HK-2 (cell line): ENCODE results near the gene DPY19L2.
"Not testable (repeated sequence)": the region's sequence is repeated elsewhere in the genome, so short reads cannot be mapped to it uniquely, and the experiment has no call there.

Experiments
- DNase-seq: peaks from one replicate; pipeline ENCODE4 v3.0.0-alpha.2; 2018; ENCODE audit not compliant: unreplicated experiment

DPY19L2 gene

DNA sequence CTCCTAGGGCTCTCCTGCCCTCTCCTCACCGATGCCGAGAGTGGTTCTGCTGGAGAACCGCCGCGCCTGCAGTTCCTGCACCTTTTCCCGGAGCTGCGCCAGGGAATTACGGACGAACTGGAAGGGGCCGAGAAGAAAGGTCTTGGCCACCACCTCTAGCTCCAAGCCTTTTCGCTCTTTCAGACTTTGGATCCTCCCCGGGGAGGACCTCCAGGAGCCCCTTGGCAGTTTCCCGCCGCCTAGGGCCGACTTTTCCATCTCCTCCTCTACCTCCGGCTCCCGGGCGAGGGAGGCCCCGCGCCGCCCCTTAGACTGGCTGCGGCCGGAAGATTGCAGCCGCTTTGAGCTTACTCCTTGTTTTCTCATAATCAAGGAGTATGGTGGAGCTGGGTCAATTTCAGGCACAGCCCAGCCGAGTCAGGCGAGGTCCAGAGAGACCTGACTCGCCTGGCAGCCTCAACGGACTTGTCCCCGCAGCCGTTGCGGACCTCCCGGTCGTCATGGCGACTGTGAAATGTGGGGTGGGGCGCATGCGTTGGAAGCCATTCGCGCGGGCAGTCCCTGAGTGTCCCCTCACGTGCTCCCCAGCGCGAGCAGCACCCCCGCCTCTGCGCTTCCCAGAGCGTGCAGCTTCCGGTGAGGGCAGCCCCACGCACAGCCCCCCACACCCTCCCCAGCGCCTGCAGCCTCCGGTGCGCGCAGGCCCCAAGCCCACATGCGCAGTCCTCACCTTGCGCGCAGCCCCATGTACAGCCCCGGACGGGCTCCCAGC, at the start of gene DPY19L2:
TSS of gene DPY19L2 (minus strand) at position 466 of the 772 bp plus-strand sequence. CDS start at position 366, 100 bp downstream.
- peak; percentile 82 for DNase-seq

DNA sequence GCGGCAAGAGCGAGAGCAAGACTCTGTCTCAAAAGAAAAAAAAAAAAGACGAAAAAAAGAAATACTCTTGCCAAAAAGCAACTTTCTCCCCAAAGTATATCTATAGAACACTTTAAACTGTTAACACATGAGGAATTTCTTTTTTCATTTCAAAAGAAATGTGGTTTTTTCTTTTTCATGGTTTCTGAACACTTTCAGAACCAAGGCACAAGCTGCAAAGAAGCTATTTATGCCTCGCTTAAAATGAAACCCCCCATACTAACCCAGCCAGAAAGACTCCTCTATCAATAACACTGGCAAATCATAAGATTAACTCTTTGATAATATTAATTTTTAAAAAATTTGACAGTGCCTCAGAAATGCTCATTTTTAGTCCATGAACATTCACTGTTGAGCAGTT, 48.6 kb upstream of the DPY19L2 start:
- DNase-seq: not testable (repeated sequence)

DNA sequence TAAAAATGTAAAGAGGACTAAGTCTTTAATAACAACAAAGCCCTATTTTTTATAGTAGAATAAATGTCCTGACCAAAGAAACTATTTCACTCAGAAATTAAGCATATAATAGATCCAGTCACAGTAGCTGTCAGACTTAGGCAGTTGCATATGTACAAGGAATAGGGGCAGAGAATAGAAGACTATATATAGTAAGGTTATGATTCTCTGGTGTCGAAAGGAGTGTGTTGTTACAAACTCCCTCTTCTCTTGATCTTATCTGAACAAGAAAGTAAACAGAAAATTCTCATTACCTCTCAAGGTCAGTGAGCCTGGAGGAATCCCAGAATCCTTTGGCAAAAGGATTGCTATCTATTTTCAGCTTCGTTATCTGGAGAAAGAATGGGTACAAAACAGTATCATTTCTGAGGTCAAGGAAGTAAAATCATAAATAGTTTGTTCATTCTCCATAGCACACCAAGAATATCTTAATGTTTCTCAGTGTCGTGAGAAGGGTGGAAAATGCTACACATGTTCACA, 46.9 kb upstream of the DPY19L2 start:
- DNase-seq: not testable (repeated sequence)

DNA sequence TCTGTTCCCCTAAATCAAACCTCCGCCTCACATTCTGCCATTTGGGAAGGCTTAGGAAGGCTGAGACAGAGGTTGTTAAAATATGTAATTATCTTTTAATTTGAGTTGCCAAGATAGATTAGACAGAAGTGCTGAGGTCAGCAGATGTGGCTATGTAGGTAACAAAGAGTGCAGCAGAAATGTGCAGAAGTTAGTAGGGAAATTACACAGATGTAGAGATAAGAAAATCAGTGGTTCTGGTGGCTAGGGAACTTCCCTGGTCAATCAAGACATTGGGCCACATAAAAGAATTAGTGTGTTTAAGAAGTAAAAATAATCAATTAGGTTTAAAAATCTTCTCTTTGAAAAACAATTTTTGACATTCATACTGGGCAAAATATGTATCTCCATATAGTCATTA, 46.1 kb upstream of the DPY19L2 start:
- not testable (repeated sequence) for DNase-seq

DNA sequence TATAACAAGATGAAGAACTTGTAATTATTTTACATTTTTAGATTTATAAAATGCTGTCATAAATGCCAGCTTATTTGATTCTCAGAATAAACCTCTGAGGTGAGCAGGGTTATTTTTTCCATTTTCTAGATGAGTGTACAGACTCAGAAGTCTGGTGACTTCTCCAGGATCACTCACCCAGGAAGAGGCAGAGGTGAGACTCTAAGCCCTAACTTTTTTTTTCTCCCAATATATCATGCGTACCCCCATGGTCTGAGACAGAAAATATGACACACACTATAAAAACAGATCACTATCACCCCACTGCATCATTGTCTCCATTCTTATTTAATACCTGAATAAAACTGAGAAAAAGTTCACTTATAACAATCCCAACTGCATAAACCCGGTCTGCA, 45.4 kb upstream of the DPY19L2 start:
- DNase-seq: not testable (repeated sequence)

DNA sequence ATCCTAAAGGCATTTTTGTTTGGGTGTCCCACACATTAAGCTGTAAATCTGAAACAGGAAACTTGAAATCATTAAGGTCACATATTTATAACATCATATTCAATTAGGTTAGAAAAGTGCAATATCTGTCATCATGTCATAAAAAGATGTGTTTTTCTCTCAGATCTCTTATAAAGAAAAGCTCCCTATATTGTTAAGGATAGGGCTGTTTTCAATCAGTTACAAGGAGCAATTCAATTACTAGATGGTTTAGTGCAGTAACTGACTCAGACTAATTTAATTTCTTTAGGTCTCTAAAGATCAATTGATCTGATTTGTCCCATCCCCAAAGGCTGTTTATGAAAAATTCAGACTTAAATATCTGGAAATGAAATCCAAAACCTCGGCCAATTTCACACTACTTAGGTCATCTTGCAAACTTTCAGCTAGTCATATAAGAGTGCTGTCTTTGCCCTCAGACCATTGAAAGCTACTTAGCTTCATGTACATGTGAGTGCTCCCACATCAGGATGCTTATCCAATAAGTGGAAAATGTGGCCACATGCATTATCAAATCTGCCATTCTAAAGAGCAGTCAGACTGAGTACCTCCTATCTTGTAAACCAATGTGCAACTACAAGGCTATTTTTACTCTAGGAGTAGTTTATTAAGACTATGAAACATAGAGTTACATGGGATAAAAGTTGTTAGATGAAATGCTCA, 44.8 kb upstream of the DPY19L2 start:
- DNase-seq: not testable (repeated sequence)

DNA sequence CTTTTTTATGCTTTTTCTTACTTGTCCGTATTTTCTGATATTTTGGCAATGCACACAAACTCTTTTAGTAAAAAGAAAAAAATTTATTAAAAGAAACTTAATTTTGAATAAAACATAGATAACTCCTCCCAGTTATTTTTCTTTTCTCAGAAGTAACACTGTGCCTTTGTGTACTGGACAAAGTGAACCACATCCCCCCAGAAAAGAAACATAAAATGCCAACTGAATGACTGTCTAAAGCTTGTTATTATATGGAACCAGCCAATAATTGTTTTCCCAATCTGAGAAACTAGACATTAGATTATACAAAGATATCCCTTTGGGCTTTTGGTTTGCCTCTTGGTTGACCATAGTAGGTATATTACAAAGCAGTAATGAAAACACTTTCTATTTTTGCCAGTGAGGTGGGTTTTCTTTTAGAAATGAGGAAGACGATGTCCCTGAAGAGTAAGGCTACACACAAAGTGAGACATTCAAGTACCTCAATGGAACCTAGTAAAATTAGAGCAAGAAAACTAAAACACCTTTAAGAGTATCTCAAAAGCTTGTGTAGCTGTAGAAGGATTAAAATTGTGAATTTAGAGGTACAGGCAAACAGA, 44.2 kb upstream of the DPY19L2 start:
- DNase-seq: not testable (repeated sequence)

DNA sequence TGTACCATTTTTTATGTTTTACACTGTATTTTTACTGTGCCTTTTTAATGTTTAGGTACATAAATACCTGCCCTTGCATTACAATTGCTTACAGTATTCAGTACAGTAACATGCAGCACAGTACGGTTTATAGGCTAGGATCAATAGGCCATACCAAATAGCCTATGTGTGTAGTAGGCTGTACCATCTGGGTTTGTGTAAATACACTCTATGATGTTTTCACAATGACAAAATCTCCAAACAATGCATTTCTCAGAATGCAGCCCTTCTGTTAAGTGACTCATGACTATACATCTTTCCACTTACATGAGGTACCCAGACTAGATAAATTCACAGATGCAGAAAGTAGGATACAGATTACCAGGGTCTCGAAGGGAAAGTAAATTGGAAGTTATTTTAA, 43.0 kb upstream of the DPY19L2 start:
- DNase-seq: not testable (repeated sequence)

DNA sequence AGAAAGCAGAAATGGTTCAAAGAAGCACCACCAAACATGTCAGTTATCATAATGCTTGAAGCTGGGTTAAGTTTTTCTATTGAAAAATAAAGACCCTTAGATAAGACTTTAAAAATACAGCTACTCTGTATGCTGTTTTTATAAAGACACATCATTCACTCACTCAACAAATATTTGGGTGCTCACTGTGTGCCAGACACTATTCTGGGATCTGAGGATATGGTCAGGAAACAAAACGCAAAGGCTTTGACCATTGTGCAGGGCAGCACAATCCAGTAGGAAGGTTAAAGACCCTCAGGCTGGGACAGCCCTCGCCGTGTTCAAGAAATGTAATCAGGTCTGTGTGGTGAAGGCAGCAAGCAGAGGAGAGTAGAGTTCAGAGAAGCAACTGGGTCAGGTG, 38.0 kb upstream of the DPY19L2 start:
- no peak for DNase-seq

DNA sequence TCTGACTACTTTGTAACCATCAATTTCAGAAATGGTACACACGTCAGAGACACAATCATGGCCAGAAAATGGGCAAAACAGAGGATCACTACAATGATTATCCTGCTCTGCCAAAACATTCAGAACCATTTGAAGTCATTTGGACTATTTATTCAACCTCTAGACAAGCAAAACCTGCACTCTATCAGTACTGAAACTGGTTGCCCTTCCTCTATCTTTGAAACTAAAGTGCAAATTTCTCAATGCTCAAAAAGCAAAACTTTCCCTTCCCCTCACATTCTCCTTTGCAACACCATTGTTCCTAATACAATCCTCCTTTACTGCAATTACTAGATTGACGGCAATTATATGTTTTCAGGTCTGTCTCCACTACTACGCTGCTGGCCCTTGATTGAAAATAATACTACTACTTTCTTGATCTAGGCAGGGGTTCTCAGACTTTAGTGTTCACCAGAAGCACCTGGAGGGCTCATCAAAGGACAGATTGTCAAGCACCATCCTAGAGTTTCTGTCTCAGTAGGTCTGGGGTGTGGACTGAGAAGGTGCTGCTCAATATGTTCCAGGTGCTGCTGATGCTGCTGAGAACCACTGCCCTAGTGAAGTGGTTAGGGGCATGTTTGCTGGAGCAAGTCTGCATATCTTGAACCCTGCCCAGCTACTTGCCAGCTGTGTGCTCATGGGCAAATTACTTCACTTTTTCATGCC, 31.5 kb upstream of the DPY19L2 start:
- DNase-seq: not testable (repeated sequence)

DNA sequence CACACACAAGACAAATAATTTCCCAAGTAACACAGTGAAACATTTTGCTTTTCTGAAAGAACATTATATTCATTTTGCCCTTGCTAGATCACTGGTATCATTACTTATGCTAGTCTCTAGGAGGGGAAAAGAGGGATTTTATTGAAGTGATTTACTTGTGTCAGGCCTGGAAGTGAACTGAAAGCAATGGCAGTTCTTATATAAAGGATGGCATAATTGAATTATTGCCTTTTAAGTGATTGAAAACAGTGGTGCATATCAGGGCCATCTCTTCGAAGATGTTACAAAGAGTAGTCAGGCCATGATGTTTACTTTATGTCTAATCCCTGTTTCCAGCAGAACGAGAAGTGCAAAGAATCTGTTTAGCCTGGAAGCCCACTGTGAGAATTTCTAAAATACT, 30.7 kb upstream of the DPY19L2 start:
- DNase-seq: not testable (repeated sequence)

DNA sequence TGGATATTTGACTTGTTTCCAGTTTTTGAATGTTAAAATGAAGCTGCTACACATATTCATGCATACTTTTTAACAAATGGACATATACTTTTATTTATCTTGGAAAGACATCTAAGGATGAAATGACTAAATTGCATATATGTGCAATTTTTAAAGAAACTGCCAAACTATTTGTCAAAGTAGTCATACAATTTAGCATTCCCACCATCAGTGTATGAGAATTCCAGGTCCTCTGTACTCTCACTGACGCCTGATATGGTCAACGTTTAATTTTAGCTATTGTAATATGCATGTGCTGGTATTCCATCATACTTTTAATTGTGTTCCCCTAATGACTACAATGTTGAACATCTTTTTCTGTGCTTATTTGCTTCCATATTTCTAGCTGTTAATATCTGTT, 22.5 kb upstream of the DPY19L2 start:
- DNase-seq: not testable (repeated sequence)

DNA sequence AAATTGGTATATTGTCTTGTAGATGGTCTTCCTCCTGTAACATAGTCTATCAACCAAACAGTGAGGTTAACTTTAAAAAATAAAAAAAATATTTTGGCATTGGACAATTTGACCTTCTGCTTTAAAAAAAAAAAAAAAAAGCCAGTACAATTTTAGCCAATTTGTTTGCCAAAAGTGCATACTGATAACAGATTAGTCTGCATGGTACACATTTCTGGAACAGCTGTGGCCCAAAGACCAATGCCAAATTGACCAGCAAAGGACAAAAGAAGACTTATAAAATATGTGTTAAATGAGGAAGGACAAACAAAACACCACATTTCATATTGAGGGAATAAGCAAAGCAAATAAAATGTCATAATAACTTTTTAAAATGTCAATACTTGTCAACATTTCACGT, 20.8 kb upstream of the DPY19L2 start:
- not testable (repeated sequence) for DNase-seq

DNA sequence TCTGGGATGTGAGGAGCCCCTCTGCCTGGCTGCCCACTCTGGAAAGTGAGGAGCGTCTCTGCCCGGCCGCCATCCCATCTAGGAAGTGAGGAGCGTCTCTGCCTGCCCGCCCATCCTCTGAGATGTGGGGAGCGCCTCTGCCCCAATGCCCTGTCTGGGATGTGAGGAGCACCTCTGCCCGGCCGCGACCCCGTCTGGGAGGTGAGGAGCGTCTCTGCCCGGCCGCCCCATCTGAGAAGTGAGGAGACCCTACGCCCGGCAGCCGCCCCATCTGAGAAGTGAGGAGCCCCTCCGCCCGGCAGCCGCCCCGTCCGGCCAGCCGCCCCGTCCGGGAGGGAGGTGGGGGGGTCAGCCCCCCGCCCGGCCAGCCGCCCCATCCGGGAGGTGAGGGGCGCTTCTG, 18.3 kb upstream of the DPY19L2 start:
- DNase-seq: not testable (repeated sequence)

DNA sequence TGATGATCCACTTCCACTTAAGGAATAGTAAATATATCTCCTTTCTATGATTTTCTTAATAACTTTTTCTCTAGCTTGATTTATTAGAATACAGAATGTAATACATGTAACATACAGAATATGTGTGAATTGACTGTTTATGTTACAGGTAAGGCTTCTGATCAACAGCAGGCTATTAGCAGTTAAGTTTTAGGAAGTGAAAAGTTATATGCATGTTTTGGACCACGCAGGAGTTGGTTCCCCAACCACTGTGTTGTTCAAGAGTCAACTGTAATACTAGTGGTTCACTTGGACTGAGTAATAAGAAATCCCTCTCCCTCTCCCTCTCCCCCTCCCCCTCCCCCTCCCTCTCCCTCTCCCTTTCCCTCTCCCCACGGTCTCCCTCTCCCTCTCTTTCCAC, 17.5 kb upstream of the DPY19L2 start:
- DNase-seq: not testable (repeated sequence)

DNA sequence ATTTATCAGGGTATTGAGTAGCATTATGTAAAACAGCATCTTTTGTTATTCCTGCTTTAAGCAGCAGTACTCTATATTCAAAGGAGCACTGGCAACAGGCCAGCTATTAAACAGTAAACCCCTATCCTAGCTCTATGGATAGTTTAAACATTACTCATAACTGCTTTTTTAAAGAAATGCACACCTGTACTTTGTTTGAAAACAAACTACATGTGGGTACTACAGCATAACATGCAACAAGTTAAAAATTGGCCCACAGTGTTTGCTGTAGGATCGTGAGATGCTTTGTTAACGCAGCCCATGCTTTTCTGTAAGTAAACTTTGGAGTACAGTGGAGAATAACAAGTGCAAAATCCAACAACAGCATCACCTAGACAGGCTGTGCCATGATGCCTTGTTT, 14.3 kb upstream of the DPY19L2 start:
- DNase-seq: not testable (repeated sequence)

DNA sequence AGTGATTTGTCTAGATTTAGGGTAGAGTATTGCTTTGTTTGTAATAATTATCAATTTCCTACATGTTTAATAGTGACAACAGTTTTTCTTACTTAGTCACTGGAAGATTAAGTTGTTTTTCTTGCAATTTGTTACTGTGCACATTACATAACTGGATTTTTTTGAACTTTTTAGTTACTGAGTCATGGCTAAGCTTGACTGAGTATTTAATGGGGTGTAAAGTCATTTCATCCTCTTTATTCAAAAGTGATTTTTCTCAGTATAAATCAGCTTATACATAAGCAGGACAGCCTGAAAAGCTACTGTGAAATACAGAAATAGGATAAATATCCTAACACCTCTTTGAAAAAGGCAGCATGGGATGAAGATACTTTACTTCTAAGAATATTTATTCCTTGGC, 12.5 kb upstream of the DPY19L2 start:
- DNase-seq: not testable (repeated sequence)

DNA sequence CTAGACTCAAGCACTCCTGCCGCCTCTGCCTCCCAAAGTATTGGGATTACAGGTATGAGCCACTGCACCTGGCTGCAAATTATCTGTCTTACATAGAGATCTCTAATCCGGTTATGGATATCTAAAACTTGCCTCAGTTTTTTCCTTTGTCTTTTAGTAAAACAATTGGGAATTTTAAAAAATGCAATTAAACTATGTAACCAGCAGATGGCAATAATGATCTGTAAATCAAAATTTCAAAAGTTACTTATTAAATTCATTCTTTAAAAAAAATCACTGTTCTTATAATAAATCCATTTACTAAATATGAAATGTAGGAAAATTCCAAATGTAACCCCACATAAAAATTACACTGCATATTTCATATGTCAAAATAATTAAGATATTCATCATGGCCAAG, 4.3 kb upstream of the DPY19L2 start:
- not testable (repeated sequence) for DNase-seq

DNA sequence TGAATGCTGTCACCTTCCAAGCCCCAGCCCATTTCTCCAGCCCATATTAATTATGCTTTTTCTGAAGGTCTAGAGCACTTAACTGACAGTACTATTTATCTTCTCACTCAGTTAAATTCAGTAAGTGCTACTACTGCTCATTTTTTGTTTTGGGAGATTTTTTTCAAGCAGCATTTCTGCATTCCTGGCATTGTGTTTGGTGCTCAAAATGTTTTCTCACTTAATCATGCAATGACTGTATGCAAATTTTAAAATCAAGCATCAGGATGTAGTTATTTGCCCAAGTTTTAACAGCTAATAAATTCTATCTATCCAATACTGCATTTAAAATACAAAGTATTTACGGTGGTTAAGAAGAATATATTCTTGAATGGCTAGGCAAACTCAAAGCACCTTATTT, 1.6 kb upstream of the DPY19L2 start:
- DNase-seq: not testable (repeated sequence)

DNA sequence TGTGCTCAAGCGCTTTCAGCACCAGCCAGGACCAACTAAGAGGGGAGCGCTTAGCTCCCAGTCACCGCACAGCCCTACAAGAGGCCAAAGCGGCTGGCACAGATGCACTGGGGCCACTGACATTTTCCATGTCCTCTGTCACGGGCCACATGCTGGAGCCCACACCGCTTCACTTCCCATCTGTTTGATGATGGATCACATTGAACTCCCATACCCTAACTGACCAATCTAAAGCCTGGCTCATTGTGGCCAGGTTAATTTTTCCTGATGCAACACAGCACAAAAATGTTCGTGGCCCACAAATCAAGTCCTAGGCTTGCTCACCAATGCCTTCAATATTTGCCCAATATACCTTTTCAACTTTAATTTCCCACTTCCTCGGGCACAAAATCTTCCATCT, 1.1 kb upstream of the DPY19L2 start:
- DNase-seq: not testable (repeated sequence)

DNA sequence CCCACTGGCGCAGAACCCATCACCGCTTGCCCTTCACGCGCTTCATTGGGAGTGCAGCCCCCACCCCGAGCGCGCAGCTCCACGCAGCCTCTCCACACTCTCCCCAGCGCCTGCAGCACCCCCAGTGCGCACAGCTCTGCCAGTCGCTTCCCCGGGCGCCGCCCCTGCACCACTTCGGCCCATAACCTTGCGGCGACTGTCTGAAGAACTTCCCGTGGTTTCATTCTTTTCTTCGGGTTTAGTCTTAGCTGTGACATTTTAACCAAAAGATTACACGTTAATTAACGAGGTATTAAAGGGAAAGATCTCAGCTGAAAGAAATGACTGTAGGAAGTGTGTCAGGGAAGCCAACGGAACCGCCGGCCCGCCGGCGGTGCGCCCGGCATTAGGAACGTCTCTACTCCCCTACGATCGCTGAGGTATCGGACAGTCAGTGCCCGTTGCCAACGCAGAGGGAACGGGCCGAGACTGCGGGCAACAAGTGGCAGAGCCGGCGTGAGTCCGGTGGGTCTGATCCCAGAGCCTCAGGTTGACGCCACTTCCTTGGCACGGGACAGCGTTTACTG, 590 bp upstream of the DPY19L2 start:
- DNase-seq: peak; percentile 54
